H9 (cell line): Measurements from ENCODE around the gene NRCAM. TPM values are rescaled to one million over a fixed set of nuclear protein-coding genes. Genes with fewer than 3 reads are reported as not detected.

Experiments
- DNase-seq: peaks from one replicate; pipeline ENCODE4 v3.0.0-alpha.2; 2017
- H2AFZ ChIP-seq: one replicate; pipeline ENCODE4 v1.6.1; 2013; ENCODE audit warnings: mild to moderate bottlenecking, low read length, control low read depth, moderate library complexity
- H2AK5ac ChIP-seq: 2 replicates; pipeline ENCODE4 v1.6.1; 2013; ENCODE audit warnings: low read length, control low read depth, mixed read lengths; ENCODE audit not compliant: insufficient read length
- H2BK120ac ChIP-seq: one replicate; pipeline ENCODE4 v1.6.1; 2013; ENCODE audit warnings: low read depth, mild to moderate bottlenecking, low read length, control low read depth, inconsistent platforms; ENCODE audit not compliant: poor library complexity, severe bottlenecking
- H2BK12ac ChIP-seq: 2 replicates; pipeline ENCODE4 v1.6.1; 2013; ENCODE audit warnings: low read length, control low read depth, mixed read lengths, low read depth; ENCODE audit not compliant: insufficient read length
- H2BK15ac ChIP-seq: 2 replicates; pipeline ENCODE4 v1.6.1; 2013; ENCODE audit warnings: low read depth, low read length, control low read depth
- H2BK20ac ChIP-seq: one replicate; pipeline ENCODE4 v1.6.1; 2013; ENCODE audit warnings: low read depth, mild to moderate bottlenecking, low read length, control low read depth, inconsistent platforms; ENCODE audit not compliant: poor library complexity, severe bottlenecking
- H2BK5ac ChIP-seq: 2 replicates; pipeline ENCODE4 v1.6.1; 2013; ENCODE audit warnings: low read length, control low read depth, mixed read lengths; ENCODE audit not compliant: insufficient read length
- H3K14ac ChIP-seq: 2 replicates; pipeline ENCODE4 v1.6.1; 2013; ENCODE audit warnings: low read length, control low read depth; ENCODE audit not compliant: insufficient read depth
- H3K18ac ChIP-seq: 2 replicates; pipeline ENCODE4 v1.6.1; 2013; ENCODE audit warnings: low read depth, mild to moderate bottlenecking, mixed read lengths, low read length, control low read depth; ENCODE audit not compliant: insufficient read length
- H3K23ac ChIP-seq: 2 replicates; pipeline ENCODE4 v1.6.1; 2013; ENCODE audit warnings: low read length, control low read depth, mixed read lengths, low read depth; ENCODE audit not compliant: insufficient read length
- H3K23me2 ChIP-seq: 2 replicates; pipeline ENCODE4 v1.6.1; 2013; ENCODE audit warnings: low read depth, mild to moderate bottlenecking, mixed read lengths, low read length, control low read depth; ENCODE audit not compliant: insufficient read length, poor library complexity, severe bottlenecking
- H3K27ac ChIP-seq: 2 replicates; pipeline ENCODE4 v1.5.1; 2013; ENCODE audit warnings: low read length, control low read depth, mixed read lengths, low read depth; ENCODE audit not compliant: insufficient read length
- H3K27me3 ChIP-seq: 2 replicates; pipeline ENCODE4 v1.6.1; 2013; ENCODE audit warnings: low read length, control low read depth, inconsistent platforms; ENCODE audit not compliant: insufficient read depth
- H3K4ac ChIP-seq: 2 replicates; pipeline ENCODE4 v1.6.1; 2013; ENCODE audit warnings: low read depth, mild to moderate bottlenecking, control low read depth, inconsistent platforms, low read length, moderate library complexity
- H3K4me1 ChIP-seq: 2 replicates; pipeline ENCODE4 v1.6.1; 2013; ENCODE audit warnings: low read length, control low read depth, inconsistent platforms; ENCODE audit not compliant: insufficient read depth
- H3K4me2 ChIP-seq: 2 replicates; pipeline ENCODE4 v1.6.1; 2013; ENCODE audit warnings: low read length, control low read depth, mixed read lengths; ENCODE audit not compliant: insufficient read length, insufficient read depth
- H3K56ac ChIP-seq: 2 replicates; pipeline ENCODE4 v1.6.1; 2013; ENCODE audit warnings: low read depth, mild to moderate bottlenecking, mixed read lengths, low read length, control low read depth; ENCODE audit not compliant: insufficient read length
- H3K79me1 ChIP-seq: 2 replicates; pipeline ENCODE4 v1.6.1; 2013; ENCODE audit warnings: low read depth, mild to moderate bottlenecking, moderate library complexity, low read length, control low read depth, inconsistent platforms; ENCODE audit not compliant: insufficient read depth, poor library complexity, severe bottlenecking
- H3K79me2 ChIP-seq: 2 replicates; pipeline ENCODE4 v1.6.1; 2013; ENCODE audit warnings: low read length, control low read depth, inconsistent platforms; ENCODE audit not compliant: insufficient read depth
- H3K9ac ChIP-seq: 2 replicates; pipeline ENCODE4 v1.6.1; 2013; ENCODE audit warnings: low read length, control low read depth, mixed read lengths; ENCODE audit not compliant: insufficient read length; ENCODE audit errors: extremely low read depth
- H3K9me3 ChIP-seq: one replicate; pipeline ENCODE4 v1.6.1; 2013; ENCODE audit warnings: low read depth, low read length, inconsistent platforms; ENCODE audit not compliant: control insufficient read depth
- H3T11ph ChIP-seq: one replicate; pipeline ENCODE4 v1.6.1; 2013; ENCODE audit warnings: mild to moderate bottlenecking, low read length, control low read depth, inconsistent platforms
- H4K20me1 ChIP-seq: one replicate; pipeline ENCODE4 v1.6.1; 2013; ENCODE audit not compliant: control insufficient read depth, insufficient read length, insufficient read depth
- H4K5ac ChIP-seq: 2 replicates; pipeline ENCODE4 v1.6.1; 2013; ENCODE audit warnings: low read depth, mild to moderate bottlenecking, mixed read lengths, low read length, control low read depth; ENCODE audit not compliant: insufficient read length
- H4K8ac ChIP-seq: replicated peaks from 2 replicates; pipeline ENCODE4 v1.6.1; 2013; ENCODE audit warnings: low read length, control low read depth, mixed read lengths, low read depth; ENCODE audit not compliant: insufficient read length
- H4K91ac ChIP-seq: 2 replicates; pipeline ENCODE4 v1.6.1; 2013; ENCODE audit warnings: low read depth, mild to moderate bottlenecking, moderate library complexity, mixed read lengths, low read length, control low read depth; ENCODE audit not compliant: insufficient read length
- H3K27ac Mint-ChIP-seq, 3 experiments: 2 replicates in 2 of 3; 3 replicates in 1 of 3; pipeline ENCODE4 v1.8.0; 2020 to 2021; ENCODE audit warnings: mixed read lengths in 3 of 3, mild to moderate bottlenecking in 1 of 3, moderate library complexity in 1 of 3
- H3K27me3 Mint-ChIP-seq: 2 replicates; pipeline ENCODE4 v1.8.0; 2021; ENCODE audit warnings: low read depth, mild to moderate bottlenecking, moderate library complexity, mixed read lengths
- H3K36me3 Mint-ChIP-seq, 3 experiments: 2 replicates in 2 of 3; 3 replicates in 1 of 3; pipeline ENCODE4 v1.8.0; 2020 to 2021; ENCODE audit warnings: low read depth in 3 of 3, mixed read lengths in 3 of 3; ENCODE audit not compliant: insufficient read depth in 1 of 3
- H3K4me1 Mint-ChIP-seq, 2 experiments: 2 replicates each; pipeline ENCODE4 v1.8.0; 2020; ENCODE audit warnings: mixed read lengths in 2 of 2
- H3K4me3 Mint-ChIP-seq, 2 experiments: 2 replicates in 1 of 2; 3 replicates in 1 of 2; pipeline ENCODE4 v1.8.0; 2020 to 2021; ENCODE audit warnings: mild to moderate bottlenecking in 2 of 2, mixed read lengths in 2 of 2, moderate library complexity in 1 of 2
- H3K9me3 Mint-ChIP-seq, 2 experiments: 2 replicates in 1 of 2; 3 replicates in 1 of 2; pipeline ENCODE4 v1.8.0; 2020; ENCODE audit warnings: mild to moderate bottlenecking in 2 of 2, mixed read lengths in 2 of 2, moderate library complexity in 1 of 2
- CTCF ChIP-seq: fragments of 200-600 bp; sonication (generic); conservative IDR thresholded peaks from 3 replicates; pipeline ENCODE4 v1.8.0; 2021; ENCODE audit warnings: antibody characterized with exemption, mild to moderate bottlenecking
- WGBS: extraction: QIAGEN DNeasy Blood & Tissue Kit; methylation state at CpG from one replicate; pipeline ENCODE4 v1.1.7; 2013; ENCODE audit warnings: missing lambda C conversion rate, low lambda C conversion rate, mixed read lengths; ENCODE audit not compliant: insufficient read length; ENCODE audit errors: extremely low coverage; 5-methylcytosine and 5-hydroxymethylcytosine counted together
- total RNA-seq: library from RNA; stranded (reverse); gene quantifications from 2 replicates; pipeline ENCODE4 v1.2.1, GENCODE V29; 2021

The NRCAM gene
- total RNA-seq, 1 experiment from 2014 or later = 2.3 TPM

DNA sequence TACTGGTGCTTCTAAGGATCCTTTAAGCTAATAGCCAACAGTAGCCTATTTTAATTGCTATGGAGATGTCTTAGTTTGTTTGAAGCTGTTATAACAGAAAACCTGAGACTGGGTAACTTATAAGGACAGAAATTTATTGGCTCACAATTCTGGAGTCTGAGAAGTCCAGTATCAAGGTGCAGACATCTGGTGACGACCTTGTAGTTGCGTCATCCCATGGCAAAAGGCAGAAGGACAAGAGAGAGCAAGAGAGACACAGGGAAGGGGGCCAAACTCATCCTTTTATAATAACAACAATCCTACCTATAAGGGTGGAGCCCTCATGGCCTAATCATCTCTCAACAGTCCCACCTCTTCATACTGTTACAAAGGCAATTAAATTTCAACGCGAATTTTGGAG, 39.1 kb downstream of the NRCAM start:
- no peak overlapping the region for H3K27ac Mint-ChIP-seq
- no peaks in the 10 kb centered on the region for H3K9me3 ChIP-seq
- H2BK120ac ChIP-seq = no peak overlapping the region
- H3K27ac ChIP-seq = no peak overlapping the region
- no peak overlapping the region for H3K9ac ChIP-seq
- no peaks in the 10 kb centered on the region for H3K79me2 ChIP-seq
- H2BK12ac ChIP-seq = no peak overlapping the region
- no peak overlapping the region for H3K56ac ChIP-seq
- no peak overlapping the region for H4K8ac ChIP-seq
- no peak overlapping the region for H3K4me2 ChIP-seq
- H4K20me1 ChIP-seq = no peaks in the 10 kb centered on the region
- peaks cover 6% of the 10 kb centered on the region; the same call in 1 of the 2 replicates for H3K4me1 ChIP-seq
- peaks cover 12 to 19% of the 10 kb centered on the region in 2 experiments for H3K4me1 Mint-ChIP-seq
- no peaks in the 10 kb centered on the region for H3K9me3 Mint-ChIP-seq
- H3K4ac ChIP-seq = no peak overlapping the region
- H3T11ph ChIP-seq = no peak overlapping the region
- no peak overlapping the region for H3K23ac ChIP-seq
- H4K91ac ChIP-seq = no peak overlapping the region
- no peak overlapping the region for H2BK20ac ChIP-seq
- H3K27me3 ChIP-seq = no peaks in the 10 kb centered on the region
- no peak overlapping the region for H2BK15ac ChIP-seq
- no peak overlapping the region for H2AK5ac ChIP-seq
- WGBS = no CpG with 5 or more reads among the region's 4 CpGs
- no peaks in the 10 kb centered on the region for H3K27me3 Mint-ChIP-seq
- H2AFZ ChIP-seq = no peak overlapping the region
- no peak overlapping the region for H4K5ac ChIP-seq
- no peaks in the 10 kb centered on the region for H3K79me1 ChIP-seq
- no peak for DNase-seq
- H3K14ac ChIP-seq = no peak overlapping the region
- H3K4me3 Mint-ChIP-seq = no peak overlapping the region
- no peak overlapping the region for H2BK5ac ChIP-seq
- H3K36me3 Mint-ChIP-seq = no peaks in the 10 kb centered on the region
- H3K23me2 ChIP-seq = no peaks in the 10 kb centered on the region
- no peak overlapping the region for H3K18ac ChIP-seq
- TF ChIP-seq CTCF = no peak
